NAMALWA (cell line): ENCODE measurements around the gene PRDX2.

Experiments used
- DNase-seq: peaks from one replicate; pipeline ENCODE4 v3.0.0-alpha.2; 2015; ENCODE audit warnings: low spot score

Gene PRDX2

GRCh38 chr19:12752056-12752781 lies 49.4 kb downstream of the PRDX2 start:
- DNase-seq: no peak

- DNase-seq: no peak
Measured at GRCh38 chr19:12751635-12752034, 50.0 kb downstream of the PRDX2 start, which contains the start of gene BEST2. BEST2 (plus strand) TSS chr19:12751791; CDS start chr19:12752593, 802 bp downstream.

- DNase-seq: no peak
Measured at GRCh38 chr19:12750851-12751250, 50.7 kb downstream of the PRDX2 start.

GRCh38 chr19:12749938-12750521 lies 51.6 kb downstream of the PRDX2 start:
- DNase-seq: no peak

GRCh38 chr19:12748489-12748888 lies 53.1 kb downstream of the PRDX2 start:
- no peak for DNase-seq
